Thymus (tissue), 14 donors: ENCODE data around the gene WNT2. TPM values are rescaled to one million over a fixed set of nuclear protein-coding genes. Genes with fewer than 3 reads are reported as not detected.

Experiments
- DNase-seq, 9 donors: peaks; one replicate each; pipeline ENCODE4 v3.0.0-alpha.2; 2013; ENCODE audit warnings: low spot score in 9 of 9, low read depth in 6 of 9, missing footprints in 1 of 9
- H3K27ac ChIP-seq, 2 donors: one replicate each; pipeline ENCODE4 v1.5.1; 2013; ENCODE audit warnings: control low read depth in 1 of 2, low read depth in 1 of 2, low read length in 1 of 2, mild to moderate bottlenecking in 1 of 2, moderate library complexity in 1 of 2
- H3K27me3 ChIP-seq, 2 donors: one replicate each; pipeline ENCODE4 v1.5.1; 2013; ENCODE audit warnings: low read length in 1 of 2; ENCODE audit not compliant: control insufficient read depth in 2 of 2, insufficient read depth in 1 of 2
- H3K36me3 ChIP-seq, 2 donors: one replicate each; pipeline ENCODE4 v1.5.1; 2013; ENCODE audit warnings: low read length in 1 of 2, mild to moderate bottlenecking in 1 of 2, moderate library complexity in 1 of 2; ENCODE audit not compliant: control insufficient read depth in 2 of 2, insufficient read depth in 2 of 2
- H3K4me1 ChIP-seq, 2 donors: one replicate each; pipeline ENCODE4 v1.5.1; 2013; ENCODE audit warnings: low read length in 2 of 2; ENCODE audit not compliant: control insufficient read depth in 2 of 2, insufficient read depth in 2 of 2
- H3K4me3 ChIP-seq, 2 donors: one replicate each; pipeline ENCODE4 v1.5.1; 2013; ENCODE audit warnings: low read length in 2 of 2, control low read depth in 1 of 2, mild to moderate bottlenecking in 1 of 2
- H3K9me3 ChIP-seq, 2 donors: one replicate each; pipeline ENCODE4 v1.5.1; 2013; ENCODE audit warnings: low read length in 1 of 2, mild to moderate bottlenecking in 1 of 2; ENCODE audit not compliant: control insufficient read depth in 2 of 2, insufficient read depth in 1 of 2
- WGBS: extraction: QIAGEN DNeasy Blood & Tissue Kit; methylation state at CpG from one replicate; pipeline ENCODE4 v1.1.7; 2013; 5-methylcytosine and 5-hydroxymethylcytosine counted together
- long read RNA-seq, 10 donors: transcript quantifications; one replicate each; lab custom pipeline, GENCODE V29; 2026
- polyA plus RNA-seq: library from polyadenylated mRNA; stranded (reverse); fragments of 200-250 nt; gene quantifications from one replicate; pipeline ENCODE4 v1.2.3, GENCODE V29; 2013
- total RNA-seq: library from RNA; stranded (reverse); fragments of 120-200 nt; gene quantifications from one replicate; pipeline ENCODE4 v1.2.4, GENCODE V29; 2013
- donor health status: healthy.

Gene WNT2
- total RNA-seq, result 0.24 TPM
- polyA plus RNA-seq, result 0.14 TPM
- long read RNA-seq, donor 1, result 0 reads
- long read RNA-seq, donor 2, result 0 reads
- long read RNA-seq, donor 3, result 0 reads
- long read RNA-seq, donor 4, partial matches to known transcripts, result 0 of 1 reads
- long read RNA-seq, donor 4, other reads (novel, unspliced or antisense), result 0 of 1 reads
- long read RNA-seq, donor 5, partial matches to known transcripts, result 0 of 1 reads
- long read RNA-seq, donor 5, other reads (novel, unspliced or antisense), result 0 of 1 reads
- long read RNA-seq, donor 6, partial matches to known transcripts, result 0 of 1 reads
- long read RNA-seq, donor 6, other reads (novel, unspliced or antisense), result 0 of 1 reads
- long read RNA-seq, donor 7, result 0 reads
- long read RNA-seq, donor 8, result 0 reads
- long read RNA-seq, donor 9, result 0 reads
- long read RNA-seq, donor 10, result 0 reads

GRCh38 chr7:117322741-117323304 lies at the start of gene WNT2:
Gene WNT2, minus strand, starts transcription at chr7:117323058. Its CDS starts 69 bp downstream, at chr7:117322989.
- Histone ChIP-seq H3K36me3 (no peaks in the 10 kb centered on the region), H3K27me3 (peaks cover 33 to 75% of the 10 kb centered on the region in 2 donors), H3K4me3 (no peak within 1 kb of the TSS), H3K9me3 (no peaks in the 10 kb centered on the region), H3K4me1 (no peaks in the 10 kb centered on the region), H3K27ac (no peak within 1 kb of the TSS)
- no peak for DNase-seq
- 3% methylated on average over 60 of the region's 60 CpGs for WGBS

GRCh38 chr7:117372073-117372472 lies 49.2 kb upstream of the WNT2 start:
- H3K4me3 ChIP-seq, result no peak overlapping the region
- H3K36me3 ChIP-seq, result no peaks in the 10 kb centered on the region
- no peaks in the 10 kb centered on the region for H3K4me1 ChIP-seq
- no peaks in the 10 kb centered on the region for H3K9me3 ChIP-seq
- H3K27ac ChIP-seq, result no peak overlapping the region
- no peaks in the 10 kb centered on the region for H3K27me3 ChIP-seq
- no peak for DNase-seq
- WGBS, result 97% methylated on average over 1 of the region's 1 CpG

- H3K4me1 ChIP-seq, result no peaks in the 10 kb centered on the region
- H3K27ac ChIP-seq, result no peak overlapping the region
- DNase-seq, result no peak
- H3K9me3 ChIP-seq, result no peaks in the 10 kb centered on the region
- no peak overlapping the region for H3K4me3 ChIP-seq
- H3K27me3 ChIP-seq, result no peaks in the 10 kb centered on the region
- H3K36me3 ChIP-seq, result no peaks in the 10 kb centered on the region
Observed at GRCh38 chr7:117364339-117365080, 41.7 kb upstream of the WNT2 start.

- no peak for DNase-seq
- no peak overlapping the region for H3K4me3 ChIP-seq
- H3K9me3 ChIP-seq, result no peaks in the 10 kb centered on the region
- H3K36me3 ChIP-seq, result no peaks in the 10 kb centered on the region
- no peaks in the 10 kb centered on the region for H3K4me1 ChIP-seq
- no peak overlapping the region for H3K27ac ChIP-seq
- no peaks in the 10 kb centered on the region for H3K27me3 ChIP-seq
Observed at GRCh38 chr7:117362294-117362888, 39.5 kb upstream of the WNT2 start.

GRCh38 chr7:117350027-117350426 lies 27.2 kb upstream of the WNT2 start:
- Histone ChIP-seq H3K4me1 (no peaks in the 10 kb centered on the region), H3K27ac (no peak overlapping the region), H3K9me3 (no peaks in the 10 kb centered on the region), H3K27me3 (no peaks in the 10 kb centered on the region), H3K4me3 (no peak overlapping the region), H3K36me3 (no peaks in the 10 kb centered on the region)
- no peak for DNase-seq
- WGBS, result 91% methylated on average over 1 of the region's 1 CpG

- H3K4me3 ChIP-seq, result no peak overlapping the region
- no peaks in the 10 kb centered on the region for H3K27me3 ChIP-seq
- no peaks in the 10 kb centered on the region for H3K9me3 ChIP-seq
- H3K36me3 ChIP-seq, result no peaks in the 10 kb centered on the region
- no peak overlapping the region for H3K27ac ChIP-seq
- WGBS, result 91% methylated on average over 2 of the region's 2 CpGs
- H3K4me1 ChIP-seq, result no peaks in the 10 kb centered on the region
- no peak for DNase-seq
Observed at GRCh38 chr7:117349570-117349969, 26.7 kb upstream of the WNT2 start.

- 93% methylated on average over 7 of the region's 7 CpGs for WGBS
- no peak for DNase-seq
- Histone ChIP-seq H3K27ac (no peak overlapping the region), H3K36me3 (no peaks in the 10 kb centered on the region), H3K4me1 (no peaks in the 10 kb centered on the region), H3K27me3 (no peaks in the 10 kb centered on the region), H3K4me3 (no peak overlapping the region), H3K9me3 (no peaks in the 10 kb centered on the region)
Observed at GRCh38 chr7:117347962-117348672, 25.3 kb upstream of the WNT2 start.

GRCh38 chr7:117347480-117347879 lies 24.6 kb upstream of the WNT2 start:
- H3K27ac ChIP-seq, result no peak overlapping the region
- no peaks in the 10 kb centered on the region for H3K4me1 ChIP-seq
- H3K36me3 ChIP-seq, result no peaks in the 10 kb centered on the region
- no peak overlapping the region for H3K4me3 ChIP-seq
- no peaks in the 10 kb centered on the region for H3K9me3 ChIP-seq
- no peak for DNase-seq
- 94% methylated on average over 6 of the region's 6 CpGs for WGBS
- H3K27me3 ChIP-seq, result no peaks in the 10 kb centered on the region
